SU-DHL-6 (cell line): ENCODE measurements around the gene S100A5.
A peak's percentile ranks its signal among the peaks of the same experiment; 100 is the strongest.

Experiments used
- H2AFZ ChIP-seq: fragments of 200-600 bp; sonication (generic); 2 replicates; pipeline ENCODE4 v1.6.1; 2014; ENCODE audit warnings: low read depth, mild to moderate bottlenecking, moderate library complexity, mixed read lengths, antibody characterized with exemption, low read length; ENCODE audit not compliant: severe bottlenecking
- H3F3A ChIP-seq: fragments of 200-600 bp; shearing (Covaris generic); 2 replicates; pipeline ENCODE4 v1.6.0; 2016; ENCODE audit warnings: antibody characterized with exemption, mild to moderate bottlenecking; ENCODE audit not compliant: insufficient read depth
- H3K27ac ChIP-seq: fragments of 200-600 bp; sonication (generic); 2 replicates; pipeline ENCODE4 v1.5.1; 2016; ENCODE audit warnings: low read depth, mild to moderate bottlenecking, low read length, moderate library complexity, mixed read lengths
- H3K27me3 ChIP-seq: fragments of 200-600 bp; sonication (generic), shearing (Covaris generic); 2 replicates; pipeline ENCODE4 v1.6.0; 2014; ENCODE audit warnings: mild to moderate bottlenecking, low read length
- H3K36me3 ChIP-seq: fragments of 200-600 bp; sonication (generic); 2 replicates; pipeline ENCODE4 v1.6.1; 2014; ENCODE audit warnings: mild to moderate bottlenecking, low read length, mixed read lengths
- H3K4me2 ChIP-seq: fragments of 300-600, 200-600 bp; shearing (Covaris generic), sonication (generic); 2 replicates; pipeline ENCODE4 v1.6.0; 2014; ENCODE audit warnings: low read length, low read depth, mild to moderate bottlenecking; ENCODE audit not compliant: poor library complexity, severe bottlenecking
- H3K4me3 ChIP-seq: fragments of 200-600 bp; sonication (generic); 2 replicates; pipeline ENCODE4 v1.5.1; 2014; ENCODE audit warnings: antibody characterized with exemption, low read length, mild to moderate bottlenecking, mixed read lengths; ENCODE audit not compliant: insufficient read depth, poor library complexity, severe bottlenecking
- H3K79me2 ChIP-seq: fragments of 200-600 bp; sonication (generic); 2 replicates; pipeline ENCODE4 v1.6.1; 2014; ENCODE audit warnings: mild to moderate bottlenecking, low read length, moderate library complexity; ENCODE audit not compliant: insufficient read depth
- H3K9ac ChIP-seq: fragments of 200-600 bp; sonication (generic); 2 replicates; pipeline ENCODE4 v1.7.0; 2014; ENCODE audit warnings: mild to moderate bottlenecking, low read length
- H3K9me2 ChIP-seq: fragments of 200-600 bp; sonication (generic); replicated peaks from 2 replicates; pipeline ENCODE4 v1.6.1; 2014; ENCODE audit warnings: low read length; ENCODE audit not compliant: insufficient read depth
- H3K9me3 ChIP-seq: fragments of 200-600 bp; sonication (generic); 2 replicates; pipeline ENCODE4 v1.6.1; 2014; ENCODE audit warnings: low read length, mixed read lengths; ENCODE audit not compliant: insufficient read depth
- H4K20me1 ChIP-seq: fragments of 200-600 bp; sonication (generic); 2 replicates; pipeline ENCODE4 v1.6.1; 2014; ENCODE audit warnings: low read depth, mild to moderate bottlenecking, antibody characterized with exemption, low read length, moderate library complexity, mixed read lengths
- CTCF ChIP-seq: fragments of 200-600 bp; sonication (generic); IDR thresholded peaks from one replicate; pipeline ENCODE4 v1.5.1; 2017; ENCODE audit warnings: antibody characterized with exemption, mild to moderate bottlenecking, low read length, moderate library complexity; ENCODE audit not compliant: insufficient read depth, poor library complexity, severe bottlenecking
- EZH2phosphoT487 ChIP-seq: fragments of 200-600 bp; sonication (generic), shearing (Covaris generic); conservative IDR thresholded peaks from 2 replicates; pipeline ENCODE4 v1.6.1; 2018; ENCODE audit warnings: mild to moderate bottlenecking, antibody characterized with exemption, low read length, moderate library complexity, mixed read lengths

Gene S100A5

GRCh38 chr1:153510984-153511410 is 29.7 kb downstream of the S100A5 start:
- no peak overlapping the region for H3K9ac ChIP-seq
- no peak overlapping the region for H3K27ac ChIP-seq
- H4K20me1 ChIP-seq, result no peaks in the 10 kb centered on the region
- no peaks in the 10 kb centered on the region for H3K36me3 ChIP-seq
- no peak overlapping the region for H3K4me2 ChIP-seq
- H3K4me3 ChIP-seq, result no peak overlapping the region
- H3K9me3 ChIP-seq, result no peaks in the 10 kb centered on the region
- H3K27me3 ChIP-seq, result no peaks in the 10 kb centered on the region
- TF ChIP-seq CTCF, result peak; percentile 82
- no peak for TF ChIP-seq EZH2phosphoT487
- H3K9me2 ChIP-seq, result no peaks in the 10 kb centered on the region
- H2AFZ ChIP-seq, result peak overlapping the region; percentile 72
- no peaks in the 10 kb centered on the region for H3F3A ChIP-seq
- H3K79me2 ChIP-seq, result no peaks in the 10 kb centered on the region

GRCh38 chr1:153509729-153510354 is 30.9 kb downstream of the S100A5 start:
- no peaks in the 10 kb centered on the region for H3K36me3 ChIP-seq
- H3K9me3 ChIP-seq, result no peaks in the 10 kb centered on the region
- H3K4me3 ChIP-seq, result no peak overlapping the region
- TF ChIP-seq EZH2phosphoT487 (no peak), CTCF (peak; percentile 79)
- no peaks in the 10 kb centered on the region for H3F3A ChIP-seq
- no peak overlapping the region for H3K4me2 ChIP-seq
- no peaks in the 10 kb centered on the region for H4K20me1 ChIP-seq
- no peak overlapping the region for H3K27ac ChIP-seq
- H3K9me2 ChIP-seq, result no peaks in the 10 kb centered on the region
- no peak overlapping the region for H2AFZ ChIP-seq
- H3K9ac ChIP-seq, result no peak overlapping the region
- H3K27me3 ChIP-seq, result no peaks in the 10 kb centered on the region
- no peaks in the 10 kb centered on the region for H3K79me2 ChIP-seq

- Histone ChIP-seq H3K4me3 (no peak overlapping the region), H3K9ac (no peak overlapping the region), H3K9me2 (no peaks in the 10 kb centered on the region), H3K27ac (no peak overlapping the region), H3F3A (no peaks in the 10 kb centered on the region), H3K27me3 (no peaks in the 10 kb centered on the region), H2AFZ (no peak overlapping the region), H3K79me2 (no peaks in the 10 kb centered on the region), H3K4me2 (no peak overlapping the region), H4K20me1 (no peaks in the 10 kb centered on the region), H3K36me3 (no peaks in the 10 kb centered on the region), H3K9me3 (no peaks in the 10 kb centered on the region)
- TF ChIP-seq CTCF (no peak), EZH2phosphoT487 (no peak)
Observed at GRCh38 chr1:153509036-153509435, 31.7 kb downstream of the S100A5 start.
